Thymus (tissue), 14 donors: ENCODE results near the gene TMEM266. TPM values are rescaled to one million over a fixed set of nuclear protein-coding genes. Genes with fewer than 3 reads are reported as not detected.
A peak's percentile ranks its signal among the peaks of the same experiment; 100 is the strongest.
"Not testable (repeated sequence)": the region's sequence is repeated elsewhere in the genome, so short reads cannot be mapped to it uniquely, and the experiment has no call there.

Source experiments
- DNase-seq, 9 donors: peaks; one replicate each; pipeline ENCODE4 v3.0.0-alpha.2; 2013; ENCODE audit warnings: low spot score in 9 of 9, low read depth in 6 of 9, missing footprints in 1 of 9
- H3K27ac ChIP-seq, 2 donors: one replicate each; pipeline ENCODE4 v1.5.1; 2013; ENCODE audit warnings: control low read depth in 1 of 2, low read depth in 1 of 2, low read length in 1 of 2, mild to moderate bottlenecking in 1 of 2, moderate library complexity in 1 of 2
- H3K27me3 ChIP-seq, 2 donors: one replicate each; pipeline ENCODE4 v1.5.1; 2013; ENCODE audit warnings: low read length in 1 of 2; ENCODE audit not compliant: control insufficient read depth in 2 of 2, insufficient read depth in 1 of 2
- H3K36me3 ChIP-seq, 2 donors: one replicate each; pipeline ENCODE4 v1.5.1; 2013; ENCODE audit warnings: low read length in 1 of 2, mild to moderate bottlenecking in 1 of 2, moderate library complexity in 1 of 2; ENCODE audit not compliant: control insufficient read depth in 2 of 2, insufficient read depth in 2 of 2
- H3K4me1 ChIP-seq, 2 donors: one replicate each; pipeline ENCODE4 v1.5.1; 2013; ENCODE audit warnings: low read length in 2 of 2; ENCODE audit not compliant: control insufficient read depth in 2 of 2, insufficient read depth in 2 of 2
- H3K4me3 ChIP-seq, 2 donors: one replicate each; pipeline ENCODE4 v1.5.1; 2013; ENCODE audit warnings: low read length in 2 of 2, control low read depth in 1 of 2, mild to moderate bottlenecking in 1 of 2
- H3K9me3 ChIP-seq, 2 donors: one replicate each; pipeline ENCODE4 v1.5.1; 2013; ENCODE audit warnings: low read length in 1 of 2, mild to moderate bottlenecking in 1 of 2; ENCODE audit not compliant: control insufficient read depth in 2 of 2, insufficient read depth in 1 of 2
- WGBS: extraction: QIAGEN DNeasy Blood & Tissue Kit; methylation state at CpG from one replicate; pipeline ENCODE4 v1.1.7; 2013; 5-methylcytosine and 5-hydroxymethylcytosine counted together
- long read RNA-seq, 10 donors: transcript quantifications; one replicate each; lab custom pipeline, GENCODE V29; 2026
- polyA plus RNA-seq: library from polyadenylated mRNA; stranded (reverse); fragments of 200-250 nt; gene quantifications from one replicate; pipeline ENCODE4 v1.2.3, GENCODE V29; 2013
- total RNA-seq: library from RNA; stranded (reverse); fragments of 120-200 nt; gene quantifications from one replicate; pipeline ENCODE4 v1.2.4, GENCODE V29; 2013
- donor health status: healthy.

Gene TMEM266, protein sequence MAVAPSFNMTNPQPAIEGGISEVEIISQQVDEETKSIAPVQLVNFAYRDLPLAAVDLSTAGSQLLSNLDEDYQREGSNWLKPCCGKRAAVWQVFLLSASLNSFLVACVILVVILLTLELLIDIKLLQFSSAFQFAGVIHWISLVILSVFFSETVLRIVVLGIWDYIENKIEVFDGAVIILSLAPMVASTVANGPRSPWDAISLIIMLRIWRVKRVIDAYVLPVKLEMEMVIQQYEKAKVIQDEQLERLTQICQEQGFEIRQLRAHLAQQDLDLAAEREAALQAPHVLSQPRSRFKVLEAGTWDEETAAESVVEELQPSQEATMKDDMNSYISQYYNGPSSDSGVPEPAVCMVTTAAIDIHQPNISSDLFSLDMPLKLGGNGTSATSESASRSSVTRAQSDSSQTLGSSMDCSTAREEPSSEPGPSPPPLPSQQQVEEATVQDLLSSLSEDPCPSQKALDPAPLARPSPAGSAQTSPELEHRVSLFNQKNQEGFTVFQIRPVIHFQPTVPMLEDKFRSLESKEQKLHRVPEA
- total RNA-seq: 1.2 TPM
- 1.2 TPM for polyA plus RNA-seq
- long read RNA-seq, donor 1: 0 reads
- long read RNA-seq, donor 2: 0 reads
- long read RNA-seq, donor 3, partial matches to known transcripts: 132 of 195 reads
- long read RNA-seq, donor 3, other reads (novel, unspliced or antisense): 63 of 195 reads
- long read RNA-seq, donor 4: 0 reads
- long read RNA-seq, donor 5, partial matches to known transcripts: 183 of 271 reads
- long read RNA-seq, donor 5, other reads (novel, unspliced or antisense): 87 of 271 reads
- long read RNA-seq, donor 6: 0 reads
- long read RNA-seq, donor 7, partial matches to known transcripts: 156 of 220 reads
- long read RNA-seq, donor 7, other reads (novel, unspliced or antisense): 64 of 220 reads
- long read RNA-seq, donor 8, partial matches to known transcripts: 9 of 26 reads
- long read RNA-seq, donor 8, other reads (novel, unspliced or antisense): 17 of 26 reads
- long read RNA-seq, donor 9: 0 reads
- long read RNA-seq, donor 10: 0 reads

DNA sequence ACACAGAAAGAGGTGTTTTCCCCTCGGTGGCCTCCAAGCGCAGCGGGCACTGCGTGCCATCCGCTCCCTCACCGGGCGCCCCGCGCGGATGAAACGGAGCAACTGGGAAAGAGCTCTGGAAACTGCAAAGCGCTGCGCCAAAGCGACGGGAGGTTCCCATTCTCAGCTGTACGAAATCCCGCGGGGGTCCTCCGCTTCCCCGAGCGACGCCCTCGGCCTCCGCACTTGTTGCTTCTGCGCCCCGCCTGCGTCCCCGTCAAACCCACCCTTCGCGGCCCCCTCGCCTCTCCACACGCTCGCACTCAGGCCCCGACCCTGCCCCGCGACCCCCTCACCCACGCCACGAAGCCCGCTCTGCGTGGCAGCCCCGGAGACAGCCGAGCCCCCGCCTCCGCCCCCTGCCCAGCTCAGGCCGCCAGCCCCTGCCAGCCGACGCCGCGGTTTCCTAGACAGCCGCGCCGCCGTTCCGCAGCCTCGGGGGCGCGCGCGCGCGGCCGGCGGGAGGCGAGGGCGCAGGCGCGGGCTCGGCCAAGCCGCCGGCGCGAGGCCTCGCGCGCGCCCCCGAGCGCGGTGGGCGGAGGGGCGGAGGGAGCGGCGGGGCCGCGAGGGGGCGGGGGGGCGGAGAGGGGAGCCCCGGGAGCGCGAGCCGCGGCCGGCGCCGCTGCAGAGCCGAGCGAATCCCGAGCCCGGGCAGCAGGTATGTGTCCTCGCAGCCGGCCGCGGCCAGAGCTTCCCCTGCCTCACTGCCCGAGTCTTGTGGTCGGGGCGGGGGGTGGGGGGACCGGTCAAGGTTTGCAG is at the start of gene TMEM266:
TMEM266 (plus strand) TSS at position 666 of the 798 bp plus-strand sequence. CDS start 74,279 bp downstream, outside the sequence.
- H3K36me3 ChIP-seq: no peaks in the 10 kb centered on the region
- H3K4me3 ChIP-seq: peak within 1 kb of the TSS; percentile 35 to 53
- under 1% methylated on average over 107 of the region's 107 CpGs for WGBS
- no peak within 1 kb of the TSS for H3K27ac ChIP-seq
- peak in 5 of 9 donors; percentile 17 to 53 (median 19) for DNase-seq
- H3K9me3 ChIP-seq: no peaks in the 10 kb centered on the region
- peaks cover 50 to 63% of the 10 kb centered on the region in 2 donors for H3K27me3 ChIP-seq
- H3K4me1 ChIP-seq: peaks cover 7 to 12% of the 10 kb centered on the region in 2 donors

GRCh38 chr15:76010613-76011012 is 49.2 kb upstream of the TMEM266 start:
- H3K4me1 ChIP-seq: no peaks in the 10 kb centered on the region
- no peak overlapping the region for H3K4me3 ChIP-seq
- H3K36me3 ChIP-seq: no peaks in the 10 kb centered on the region
- H3K27ac ChIP-seq: no peak overlapping the region
- 93% methylated on average over 2 of the region's 2 CpGs for WGBS
- H3K9me3 ChIP-seq: no peaks in the 10 kb centered on the region
- no peaks in the 10 kb centered on the region for H3K27me3 ChIP-seq
- no peak for DNase-seq

- Histone ChIP-seq H3K9me3 (no peaks in the 10 kb centered on the region), H3K4me1 (no peaks in the 10 kb centered on the region), H3K27ac (no peak within 1 kb of the TSS), H3K4me3 (no peak within 1 kb of the TSS), H3K36me3 (no peaks in the 10 kb centered on the region), H3K27me3 (no peaks in the 10 kb centered on the region)
- DNase-seq: no peak
- WGBS: 31% methylated on average over 13 of the region's 13 CpGs
These were observed 47.9 kb upstream of the TMEM266 start, which contains the start of gene NRG4 for GRCh38 chr15:76011627-76012551. Gene NRG4, minus strand, starts transcription at chr15:76012424. Its CDS starts 1,194 bp downstream, at chr15:76011230.

- not testable (repeated sequence) for H3K27me3 ChIP-seq, H3K36me3 ChIP-seq, H3K27ac ChIP-seq, H3K4me1 ChIP-seq, H3K4me3 ChIP-seq, H3K9me3 ChIP-seq, DNase-seq
- WGBS: 94% methylated on average over 4 of the region's 4 CpGs
These were observed 46.3 kb upstream of the TMEM266 start for GRCh38 chr15:76013470-76013869.

DNA sequence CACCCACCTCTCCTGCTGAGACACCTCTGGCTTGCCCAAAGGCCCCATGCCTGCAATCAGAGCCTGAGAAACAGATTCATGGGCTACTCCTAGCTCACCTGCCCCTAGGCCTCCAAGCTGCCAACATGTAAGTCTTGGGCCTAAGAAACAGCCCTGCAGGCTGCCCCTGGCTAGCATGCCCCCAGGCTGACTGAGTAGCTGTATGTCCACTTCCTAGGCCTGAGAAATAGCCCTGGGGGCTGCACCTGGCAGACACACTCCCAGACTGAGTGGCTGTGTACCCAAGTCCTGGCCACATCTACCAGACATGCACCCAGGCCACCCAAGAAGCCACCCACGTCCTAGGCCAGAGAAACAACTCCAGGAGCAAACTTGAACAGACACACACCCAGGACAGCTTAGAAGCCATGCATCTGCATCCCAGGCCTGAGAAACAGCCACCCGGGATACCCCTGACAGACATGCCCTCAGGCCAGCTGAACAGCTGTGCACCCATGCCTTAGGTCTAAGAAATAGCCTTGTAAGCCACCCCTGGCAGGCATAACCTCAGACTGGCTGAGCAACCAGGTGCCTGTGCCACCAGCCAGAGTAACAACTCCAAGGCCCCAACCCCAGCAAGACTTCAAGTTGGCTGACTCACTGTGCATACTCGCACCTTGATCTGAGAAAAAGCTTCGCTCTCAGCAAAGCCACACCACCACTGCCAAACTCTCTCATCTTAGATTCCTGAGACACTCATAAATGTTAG is 35.6 kb upstream of the TMEM266 start:
- H3K4me3 ChIP-seq: no peak overlapping the region
- 96% methylated on average over 4 of the region's 4 CpGs for WGBS
- no peaks in the 10 kb centered on the region for H3K27me3 ChIP-seq
- H3K9me3 ChIP-seq: peaks cover 0 to 5% of the 10 kb centered on the region in 2 donors
- no peak for DNase-seq
- H3K27ac ChIP-seq: no peak overlapping the region
- H3K4me1 ChIP-seq: no peaks in the 10 kb centered on the region
- no peaks in the 10 kb centered on the region for H3K36me3 ChIP-seq

DNA sequence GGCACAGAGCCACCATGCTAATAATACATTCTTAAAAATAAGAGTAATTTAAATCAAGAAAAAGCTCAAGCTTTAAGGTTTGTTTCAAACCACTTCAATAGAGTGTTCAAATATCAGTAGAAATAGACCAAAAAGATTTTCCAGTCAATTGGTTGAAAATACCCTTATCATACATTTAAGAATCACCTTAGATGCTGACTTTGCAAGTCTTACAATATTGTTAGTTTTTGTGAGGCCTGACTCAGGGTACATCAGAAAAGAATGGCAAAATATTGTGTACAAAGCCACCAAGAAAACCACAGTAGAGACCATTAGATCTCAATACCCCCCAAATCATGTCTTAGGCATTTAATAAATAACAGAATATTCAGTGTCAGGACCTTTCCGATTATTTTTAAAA is 27.7 kb upstream of the TMEM266 start:
- Histone ChIP-seq H3K4me1 (no peaks in the 10 kb centered on the region), H3K36me3 (no peaks in the 10 kb centered on the region), H3K9me3 (no peaks in the 10 kb centered on the region), H3K4me3 (no peak overlapping the region), H3K27ac (no peak overlapping the region), H3K27me3 (no peaks in the 10 kb centered on the region)
- DNase-seq: no peak
- 97% methylated on average over 1 of the region's 1 CpG for WGBS

- no peaks in the 10 kb centered on the region for H3K4me1 ChIP-seq
- no peak overlapping the region for H3K4me3 ChIP-seq
- WGBS: 99% methylated on average over 1 of the region's 1 CpG
- no peak for DNase-seq
- H3K27ac ChIP-seq: no peak overlapping the region
- H3K36me3 ChIP-seq: no peaks in the 10 kb centered on the region
- H3K27me3 ChIP-seq: no peaks in the 10 kb centered on the region
- no peaks in the 10 kb centered on the region for H3K9me3 ChIP-seq
These were observed 26.3 kb upstream of the TMEM266 start for GRCh38 chr15:76033438-76033837.
